Measurements from ENCODE around the gene ASB10. TPM values are rescaled to one million over a fixed set of nuclear protein-coding genes. Genes with fewer than 3 reads are reported as not detected.

ASB10 gene
- total RNA-seq, 1 experiment from 2014 or later: not detected

- no TSS peak for BruUV-seq (replicated peaks)
- TF ChIP-seq REST (IDR thresholded peaks at IDR 0.05; ENCODE audit: insufficient read depth in 1 of 2, low read depth in 2 of 2, low read length in 1 of 2) (no peak), POLR2AphosphoS5 (IDR thresholded peaks at IDR 0.05; ENCODE audit: low read depth, low read length) (no peak), TCF7L2 (IDR thresholded peaks at IDR 0.05; ENCODE audit: low read depth, low read length) (no peak), CTCF (IDR thresholded peaks at IDR 0.05) (no peak), SIN3A (IDR thresholded peaks at IDR 0.05; ENCODE audit: borderline replicate concordance, insufficient read depth, low read depth, low read length) (no peak)
- Histone ChIP-seq H3K27ac (ENCODE audit: low read length) (no peak overlapping the region), H3K27me3 (ENCODE audit: control insufficient read depth, insufficient read depth, low read length) (no peaks in the 10 kb centered on the region), H3K4me1 (ENCODE audit: control insufficient read depth, insufficient read depth, low read length) (no peaks in the 10 kb centered on the region), H3K36me3 (ENCODE audit: control insufficient read depth, insufficient read depth, low read length) (peaks cover 38% of the 10 kb centered on the region), H3K9me3 (ENCODE audit: control insufficient read depth, insufficient read depth, low read depth, low read length) (no peaks in the 10 kb centered on the region), H3K4me3 (ENCODE audit: low read depth in 2 of 2, low read length in 2 of 2) (no peak overlapping the region)
- no peak for ATAC-seq
- ChIA-PET POLR2A (no interaction called here), CTCF (no interaction called here)
- DNase-seq (ENCODE audit: low read depth, low spot score): no peak
- in situ Hi-C loops (cut with HindIII; ENCODE audit: low pct_unique_long_range_greater_than_20kb, low sequenced_read_pairs): no loop called here
- intact Hi-C loops (cut with micrococcal nuclease; ENCODE audit: unreplicated experiment): no loop called here
Measured at GRCh38 chr7:151215396-151215795, 28.3 kb upstream of the ASB10 start.

GRCh38 chr7:151213826-151214225 is 26.8 kb upstream of the ASB10 start:
- ChIA-PET CTCF (no interaction called here), POLR2A (interaction anchor here (0.5 to 0.6 kb wide), 2 partner anchors 13 to 37 kb away, joined by 3 to 5 read pairs; partner anchors contain the start of gene ABCF2)
- H3K4me3 ChIP-seq (ENCODE audit: low read depth in 2 of 2, low read length in 2 of 2): no peak overlapping the region
- BruUV-seq (replicated peaks): no TSS peak
- H3K36me3 ChIP-seq (ENCODE audit: control insufficient read depth, insufficient read depth, low read length): peaks cover 35% of the 10 kb centered on the region
- H3K27me3 ChIP-seq (ENCODE audit: control insufficient read depth, insufficient read depth, low read length): no peaks in the 10 kb centered on the region
- no peaks in the 10 kb centered on the region for H3K4me1 ChIP-seq (ENCODE audit: control insufficient read depth, insufficient read depth, low read length)
- ATAC-seq: no peak
- no peak overlapping the region for H3K27ac ChIP-seq (ENCODE audit: low read length)
- DNase-seq (ENCODE audit: low read depth, low spot score): no peak
- H3K9me3 ChIP-seq (ENCODE audit: control insufficient read depth, insufficient read depth, low read depth, low read length): no peaks in the 10 kb centered on the region
- in situ Hi-C loops (cut with HindIII; ENCODE audit: low pct_unique_long_range_greater_than_20kb, low sequenced_read_pairs) (no loop called here), intact Hi-C loops (cut with micrococcal nuclease; ENCODE audit: unreplicated experiment) (no loop called here)
- no peak for TF ChIP-seq SIN3A (IDR thresholded peaks at IDR 0.05; ENCODE audit: borderline replicate concordance, insufficient read depth, low read depth, low read length)
- TF ChIP-seq REST (IDR thresholded peaks at IDR 0.05; ENCODE audit: insufficient read depth in 1 of 2, low read depth in 2 of 2, low read length in 1 of 2): no peak
- no peak for TF ChIP-seq POLR2AphosphoS5 (IDR thresholded peaks at IDR 0.05; ENCODE audit: low read depth, low read length)
- no peak for TF ChIP-seq CTCF (IDR thresholded peaks at IDR 0.05)
- TF ChIP-seq TCF7L2 (IDR thresholded peaks at IDR 0.05; ENCODE audit: low read depth, low read length): no peak

Data from Panc1 (cell line).